GM12878 (cell line): ENCODE results near the gene MACROD2. TPM values are rescaled to one million over a fixed set of nuclear protein-coding genes. Genes with fewer than 3 reads are reported as not detected.
A peak's percentile ranks its signal among the peaks of the same experiment; 100 is the strongest.

Source experiments
- ATAC-seq: fragments of 200-7000 bp; cut with Tn5 transposase; 3 replicates; pipeline ENCODE4 v1.9.1; 2020; ENCODE audit warnings: mild to moderate bottlenecking, moderate library complexity
- BruUV-seq: library from RNA; stranded (reverse); fragments of 400-500 nt; replicated peaks from 2 replicates; lab custom pipeline; 2021; lab: Mats Ljungman, UMichigan
- CTCF ChIA-PET: fragments of 300-600 bp; sonication (Branson Sonifier 250); formaldehyde crosslinking; extraction: SDS; loops from one replicate; lab custom pipeline; 2021; ENCODE audit warnings: inconsistent platforms; lab: Yijun Ruan, JAX
- POLR2A ChIA-PET: fragments of 350-600 bp; formaldehyde crosslinking; extraction: SDS; loops from one replicate; lab custom pipeline; 2021; ENCODE audit warnings: inconsistent platforms; lab: Charles Lee
- RAD21 ChIA-PET: fragments of 300-600 bp; sonication (Branson Sonifier 250); formaldehyde crosslinking; loops from one replicate; lab custom pipeline; 2023; ENCODE audit warnings: antibody characterized with exemption; ENCODE audit not compliant: unreplicated experiment; lab: Charles Lee
- SMC1A ChIA-PET: fragments of 300-600 bp; sonication (Branson Sonifier 250); formaldehyde crosslinking; loops from one replicate; lab custom pipeline; 2023; ENCODE audit not compliant: unreplicated experiment, uncharacterized antibody; lab: Charles Lee
- DNase-seq: peaks from one replicate; pipeline ENCODE4 v3.0.0-alpha.2; 2011; ENCODE audit warnings: low read depth, low spot score
- FAIRE-seq: peaks from 3 replicates; lab custom pipeline; 2011; peaks lifted over from hg19 to GRCh38; lab: Jason Lieb, UNC
- H2AFZ ChIP-seq: 2 replicates; pipeline ENCODE4 v1.6.0; 2011; ENCODE audit warnings: low read depth, low read length, control low read depth; ENCODE audit not compliant: control insufficient read depth
- H3K27ac ChIP-seq: 2 replicates; pipeline ENCODE4 v1.5.1; 2011; ENCODE audit warnings: control low read depth; ENCODE audit not compliant: control insufficient read depth, insufficient read depth
- H3K27me3 ChIP-seq, 2 experiments: replicated peaks in 1 of 2; 2 replicates each; pipeline versions ENCODE4 v1.6.0 to v1.6.1; 2011; ENCODE audit warnings: low read length in 1 of 2; ENCODE audit not compliant: control insufficient read depth in 2 of 2, insufficient read depth in 2 of 2
- H3K36me3 ChIP-seq, 2 experiments: 2 replicates each; pipeline ENCODE4 v1.5.1; 2011; ENCODE audit warnings: low read length in 1 of 2; ENCODE audit not compliant: control insufficient read depth in 2 of 2, insufficient read depth in 2 of 2
- H3K4me1 ChIP-seq: 2 replicates; pipeline ENCODE4 v1.6.1; 2011; ENCODE audit warnings: mild to moderate bottlenecking, low read length, moderate library complexity, mixed read lengths; ENCODE audit not compliant: control insufficient read depth, insufficient read depth
- H3K4me2 ChIP-seq: 2 replicates; pipeline ENCODE4 v1.6.0; 2011; ENCODE audit warnings: control low read depth; ENCODE audit not compliant: control insufficient read depth, insufficient read depth
- H3K4me3 ChIP-seq: fragments of 200-600 bp; sonication (generic); 2 replicates; pipeline ENCODE4 v1.5.1; 2016
- H3K79me2 ChIP-seq: 2 replicates; pipeline ENCODE4 v1.6.0; 2011; ENCODE audit warnings: low read length; ENCODE audit not compliant: control insufficient read depth, insufficient read depth
- H3K9ac ChIP-seq: 2 replicates; pipeline ENCODE4 v1.8.0; 2011; ENCODE audit warnings: low read length, control low read depth, mixed read lengths; ENCODE audit not compliant: control insufficient read depth, insufficient read depth
- H3K9me3 ChIP-seq: replicated peaks from 3 replicates; pipeline ENCODE4 v1.5.1; 2011; ENCODE audit warnings: mild to moderate bottlenecking, low read length; ENCODE audit not compliant: control insufficient read depth, insufficient read depth
- H4K20me1 ChIP-seq: 2 replicates; pipeline ENCODE4 v1.6.0; 2011; ENCODE audit not compliant: control insufficient read depth, insufficient read depth
- BHLHE40 ChIP-seq, 2 experiments: fragments of 450-650 bp in 1 of 2; IDR thresholded peaks; 2 replicates each; pipeline ENCODE4 v1.6.1; 2011 to 2017; ENCODE audit warnings: low read depth in 2 of 2, borderline replicate concordance in 1 of 2, improper control_type of control experiment in 1 of 2, low read length in 1 of 2, mild to moderate bottlenecking in 1 of 2
- CBX5 ChIP-seq: sonication (generic); IDR thresholded peaks from 2 replicates; pipeline ENCODE4 v1.6.1; 2016; ENCODE audit warnings: low read depth, moderate library complexity, mild to moderate bottlenecking, inconsistent platforms
- EED ChIP-seq: sonication (generic); IDR thresholded peaks from 2 replicates; pipeline ENCODE4 v1.6.1; 2016; ENCODE audit warnings: antibody characterized with exemption, low read depth
- EGR1 ChIP-seq, 2 experiments: IDR thresholded peaks; 1 replicate in 1 of 2; 2 replicates in 1 of 2; pipeline ENCODE4 v1.6.1; 2011 to 2012; ENCODE audit warnings: low read depth in 2 of 2, low read length in 2 of 2, borderline replicate concordance in 1 of 2, mild to moderate bottlenecking in 1 of 2, moderate library complexity in 1 of 2
- EZH2 ChIP-seq: IDR thresholded peaks from 2 replicates; pipeline ENCODE4 v1.6.1; 2012; ENCODE audit warnings: low read depth, mild to moderate bottlenecking, control low read depth, inconsistent platforms, low read length, borderline replicate concordance; ENCODE audit not compliant: control insufficient read depth
- ZNF274 ChIP-seq: IDR thresholded peaks from one replicate; pipeline ENCODE4 v1.8.0; 2011; ENCODE audit not compliant: insufficient read length, insufficient read depth
- WGBS: methylation state at CpG from one replicate; pipeline ENCODE4 v1.1.6; 2016; ENCODE audit warnings: low lambda C conversion rate; ENCODE audit not compliant: insufficient replicate concordance, insufficient coverage; ENCODE audit errors: missing lambda C conversion rate; 5-methylcytosine and 5-hydroxymethylcytosine counted together
- in situ Hi-C: fragments of 300-500 bp; cut with MboI; formaldehyde crosslinking; loops from 9 replicates; pipeline ENCODE4 v1.14.3; 2018; ENCODE audit warnings: mixed read lengths
- intact Hi-C: fragments of 100-400 bp; cut with micrococcal nuclease; formaldehyde crosslinking; loops from one replicate; pipeline ENCODE4 v1.14.2; 2022; ENCODE audit not compliant: unreplicated experiment
- polyA plus RNA-seq, 11 experiments: library from polyadenylated mRNA; depleted of rRNA in 4 of 11; unstranded in 6 of 11; stranded (reverse) in 5 of 11; fragments of >200 nt; fragmentation: Nextera tagmentation in 4 of 11; fragmentation: Illumina TruSeq in 1 of 11; extraction: Ambion mirVana in 4 of 11; extraction: Trizol in 1 of 11; gene quantifications; 1 replicate in 1 of 11; 2 replicates in 10 of 11; pipeline versions ENCODE4 v1.2.1 to v1.2.3, GENCODE V29; 2011 to 2016; ENCODE audit warnings: inconsistent platforms in 2 of 11, missing spikeins in 2 of 11, low read depth in 1 of 11
- total RNA-seq, 4 experiments: library from RNA; depleted of rRNA in 3 of 4; stranded (reverse); fragments of >200 nt in 3 of 4; fragmentation: Illumina TruSeq in 1 of 4; extraction: Trizol in 1 of 4; gene quantifications; 2 replicates each; pipeline versions ENCODE4 v1.2.1 to v1.2.3, GENCODE V29; 2013 to 2021
- TF ChIP-seq, protein P1 (sequence below): fragments of 450-650 bp; IDR thresholded peaks from 2 replicates; pipeline ENCODE4 v1.6.1; 2017; ENCODE audit warnings: borderline replicate concordance

The MACROD2 gene
- total and polyA plus RNA-seq, 10 of the 15 experiments (the other 5 are each of a cell fraction or from before 2014, with no cell fraction given): 1.1 to 21.5 (median 2.2) TPM

DNA sequence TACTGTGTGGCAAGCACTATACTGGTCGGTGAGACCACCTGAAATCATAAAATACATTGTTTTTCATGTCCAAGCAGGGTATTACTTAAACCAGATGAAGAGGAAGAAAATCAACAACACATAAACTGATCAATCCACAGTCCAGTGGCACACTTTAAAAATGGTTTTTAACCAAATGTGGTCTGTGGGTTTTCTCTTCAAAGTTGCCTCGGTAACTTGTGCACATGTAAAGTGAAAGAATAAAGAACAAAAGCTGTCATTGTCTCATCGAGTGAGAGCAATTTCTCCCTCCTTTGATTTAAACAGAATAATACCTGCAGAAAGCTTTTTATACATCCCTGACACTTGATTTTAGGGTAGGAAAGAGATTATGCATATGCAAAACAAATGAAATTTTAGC lies 338.4 kb downstream of the MACROD2 start:
- SMC1A ChIA-PET: interaction anchor here (0.7 kb wide), 1 partner anchor 504 kb away, joined by 3 read pairs; no protein-coding TSS in a partner anchor
- H3K9me3 ChIP-seq: no peaks in the 10 kb centered on the region
- H3K4me2 ChIP-seq: no peak overlapping the region
- BruUV-seq: no TSS peak
- in situ Hi-C loops (loop anchor here (10.0 to 25.0 kb wide), 2 partner anchors 901 to 1329 kb away; no protein-coding TSS in a partner anchor), intact Hi-C loops (loop anchor here (10.0 kb wide), 1 partner anchor 621 kb away; no protein-coding TSS in a partner anchor)
- no peaks in the 10 kb centered on the region for H4K20me1 ChIP-seq
- peak; percentile 46 for ATAC-seq
- no peaks in the 10 kb centered on the region for H3K4me1 ChIP-seq
- H3K36me3 ChIP-seq: no peaks in the 10 kb centered on the region
- RAD21 ChIA-PET: no interaction called here
- no peak overlapping the region for H3K27ac ChIP-seq
- H3K9ac ChIP-seq: no peak overlapping the region
- no peak for DNase-seq
- TF ChIP-seq BHLHE40 (IDR thresholded peaks at IDR 0.05; ENCODE audit: borderline replicate concordance in 1 of 2, low read depth in 2 of 2, low read length in 1 of 2): peak; percentile 54 to 63
- TF ChIP-seq CBX5: no peak
- no peak for TF ChIP-seq EGR1 (IDR thresholded peaks at IDR 0.05; ENCODE audit: borderline replicate concordance in 1 of 2, low read depth in 2 of 2, low read length in 2 of 2)
- no peak for TF ChIP-seq ZNF274
- no peak for TF ChIP-seq EED
- TF ChIP-seq EZH2: no peak
- TF ChIP-seq, protein P1, sequence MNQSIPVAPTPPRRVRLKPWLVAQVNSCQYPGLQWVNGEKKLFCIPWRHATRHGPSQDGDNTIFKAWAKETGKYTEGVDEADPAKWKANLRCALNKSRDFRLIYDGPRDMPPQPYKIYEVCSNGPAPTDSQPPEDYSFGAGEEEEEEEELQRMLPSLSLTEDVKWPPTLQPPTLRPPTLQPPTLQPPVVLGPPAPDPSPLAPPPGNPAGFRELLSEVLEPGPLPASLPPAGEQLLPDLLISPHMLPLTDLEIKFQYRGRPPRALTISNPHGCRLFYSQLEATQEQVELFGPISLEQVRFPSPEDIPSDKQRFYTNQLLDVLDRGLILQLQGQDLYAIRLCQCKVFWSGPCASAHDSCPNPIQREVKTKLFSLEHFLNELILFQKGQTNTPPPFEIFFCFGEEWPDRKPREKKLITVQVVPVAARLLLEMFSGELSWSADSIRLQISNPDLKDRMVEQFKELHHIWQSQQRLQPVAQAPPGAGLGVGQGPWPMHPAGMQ: no peak
- FAIRE-seq: no peak
- H3K79me2 ChIP-seq: no peaks in the 10 kb centered on the region
- no peak overlapping the region for H2AFZ ChIP-seq
- 5% methylated on average over 3 of the region's 3 CpGs for WGBS
- POLR2A ChIA-PET: no interaction called here
- no peaks in the 10 kb centered on the region for H3K27me3 ChIP-seq
- CTCF ChIA-PET: no interaction called here
- H3K4me3 ChIP-seq: no peak overlapping the region
